Smooth muscle cell (in vitro differentiated cells): ENCODE measurements around the gene TUT7. TPM values are rescaled to one million over a fixed set of nuclear protein-coding genes. Genes with fewer than 3 reads are reported as not detected.
"Not testable (repeated sequence)": the region's sequence is repeated elsewhere in the genome, so short reads cannot be mapped to it uniquely, and the experiment has no call there.

Source experiments
- DNase-seq: peaks from one replicate; lab custom pipeline; 2025; ENCODE audit not compliant: unreplicated experiment; lab: John Stamatoyannopoulos, UW
- H2AFZ ChIP-seq: fragments of 200-600 bp; sonication (generic); 2 replicates; pipeline ENCODE4 v1.6.0; 2016; ENCODE audit warnings: antibody characterized with exemption, low read depth, mild to moderate bottlenecking
- H3F3A ChIP-seq: fragments of 200-600 bp; sonication (generic); 2 replicates; pipeline ENCODE4 v1.6.0; 2017; ENCODE audit warnings: antibody characterized with exemption, low read depth
- H3K27ac ChIP-seq: fragments of 200-600 bp; sonication (generic); 2 replicates; pipeline ENCODE4 v1.5.1; 2016; ENCODE audit warnings: low read depth, mild to moderate bottlenecking
- H3K27me3 ChIP-seq: fragments of 200-600 bp; sonication (generic); 2 replicates; pipeline ENCODE4 v1.6.1; 2016; ENCODE audit warnings: low read depth, mild to moderate bottlenecking
- H3K36me3 ChIP-seq: fragments of 200-600 bp; sonication (generic); 2 replicates; pipeline ENCODE4 v1.5.1; 2016; ENCODE audit warnings: low read depth
- H3K4me1 ChIP-seq: fragments of 200-600 bp; sonication (generic); 2 replicates; pipeline ENCODE4 v1.5.1; 2016; ENCODE audit warnings: low read depth
- H3K4me2 ChIP-seq: fragments of 200-600 bp; sonication (generic); 2 replicates; pipeline ENCODE4 v1.6.0; 2016; ENCODE audit warnings: mild to moderate bottlenecking
- H3K4me3 ChIP-seq: fragments of 200-600 bp; sonication (generic); 2 replicates; pipeline ENCODE4 v1.5.1; 2016; ENCODE audit warnings: mild to moderate bottlenecking
- H3K79me2 ChIP-seq: fragments of 200-600 bp; sonication (generic); 2 replicates; pipeline ENCODE4 v1.6.0; 2016; ENCODE audit warnings: low read depth, mild to moderate bottlenecking
- H3K9ac ChIP-seq: fragments of 200-600 bp; sonication (generic); 2 replicates; pipeline ENCODE4 v1.6.0; 2016; ENCODE audit warnings: low read depth
- H3K9me3 ChIP-seq: fragments of 200-600 bp; sonication (generic); replicated peaks from 2 replicates; pipeline ENCODE4 v1.5.1; 2016; ENCODE audit warnings: low read depth
- H4K20me1 ChIP-seq: fragments of 200-600 bp; sonication (generic); 2 replicates; pipeline ENCODE4 v1.6.0; 2016; ENCODE audit warnings: low read depth
- CTCF ChIP-seq: fragments of 200-600 bp; sonication (generic); IDR thresholded peaks from 2 replicates; pipeline ENCODE4 v1.5.1; 2017; ENCODE audit warnings: borderline replicate concordance, mild to moderate bottlenecking, antibody characterized with exemption; ENCODE audit not compliant: insufficient read depth, poor library complexity, severe bottlenecking
- WGBS: methylation state at CpG from one replicate; pipeline ENCODE4 v1.1.7; 2016; ENCODE audit warnings: low lambda C conversion rate; 5-methylcytosine and 5-hydroxymethylcytosine counted together
- polyA plus RNA-seq: library from polyadenylated mRNA; unstranded; fragments of >200 nt; fragmentation: Nextera tagmentation; extraction: Ambion mirVana; gene quantifications from 2 replicates; pipeline ENCODE4 v1.2.1, GENCODE V29; 2016
- total RNA-seq: library from RNA; depleted of rRNA; stranded (reverse); fragments of >200 nt; gene quantifications from 2 replicates; pipeline ENCODE4 v1.2.3, GENCODE V29; 2014

TUT7 gene
- total and polyA plus RNA-seq, 2 experiments from 2014 or later, result 14.9 to 35.7 TPM

- DNase-seq, result no peak
- Histone ChIP-seq H3K4me2 (no peak overlapping the region), H2AFZ (no peak overlapping the region), H3K4me1 (no peaks in the 10 kb centered on the region), H3K36me3 (no peaks in the 10 kb centered on the region), H3F3A (no peaks in the 10 kb centered on the region), H3K9ac (no peak overlapping the region), H3K27me3 (no peaks in the 10 kb centered on the region), H4K20me1 (no peaks in the 10 kb centered on the region), H3K27ac (no peak overlapping the region), H3K4me3 (no peak overlapping the region), H3K9me3 (no peaks in the 10 kb centered on the region), H3K79me2 (no peaks in the 10 kb centered on the region)
- no peak for TF ChIP-seq CTCF
- WGBS, result 96% methylated on average over 4 of the region's 4 CpGs
Observed at GRCh38 chr9:86389628-86390027, 35.4 kb upstream of the TUT7 start.

GRCh38 chr9:86387376-86387775 is 33.2 kb upstream of the TUT7 start:
- Histone ChIP-seq H2AFZ (no peak overlapping the region), H3K36me3 (no peaks in the 10 kb centered on the region), H3F3A (no peaks in the 10 kb centered on the region), H3K79me2 (no peaks in the 10 kb centered on the region), H4K20me1 (no peaks in the 10 kb centered on the region), H3K27me3 (no peaks in the 10 kb centered on the region), H3K4me1 (no peaks in the 10 kb centered on the region), H3K9ac (no peak overlapping the region), H3K9me3 (no peaks in the 10 kb centered on the region), H3K4me3 (no peak overlapping the region), H3K27ac (no peak overlapping the region), H3K4me2 (no peak overlapping the region)
- WGBS, result 62% methylated on average over 3 of the region's 3 CpGs
- no peak for DNase-seq
- no peak for TF ChIP-seq CTCF

GRCh38 chr9:86383000-86383399 is 28.8 kb upstream of the TUT7 start:
- H3K4me1 ChIP-seq, H3F3A ChIP-seq, H4K20me1 ChIP-seq: not testable (repeated sequence)

GRCh38 chr9:86376016-86376415 is 21.8 kb upstream of the TUT7 start:
- Histone ChIP-seq H3K27me3 (no peaks in the 10 kb centered on the region), H3K9ac (no peak overlapping the region), H3K9me3 (no peaks in the 10 kb centered on the region), H3K79me2 (no peaks in the 10 kb centered on the region), H3K4me3 (no peak overlapping the region), H3K27ac (no peak overlapping the region), H3K36me3 (no peaks in the 10 kb centered on the region), H4K20me1 (no peaks in the 10 kb centered on the region), H3F3A (no peaks in the 10 kb centered on the region), H2AFZ (no peak overlapping the region), H3K4me2 (no peak overlapping the region), H3K4me1 (no peaks in the 10 kb centered on the region)
- no peak for DNase-seq
- TF ChIP-seq CTCF, result no peak
- WGBS, result 93% methylated on average over 5 of the region's 5 CpGs

More at GRCh38 chr9:86383000-86383399, 28.8 kb upstream of the TUT7 start:
- H3K27me3 ChIP-seq, DNase-seq, H2AFZ ChIP-seq, H3K4me3 ChIP-seq, H3K79me2 ChIP-seq, H3K27ac ChIP-seq, H3K9ac ChIP-seq, H3K36me3 ChIP-seq, H3K9me3 ChIP-seq, H3K4me2 ChIP-seq: not testable (repeated sequence)
- WGBS, result 82% methylated on average over 11 of the region's 11 CpGs
